Osteoblast (primary cell): ENCODE data around the gene OR2S2. TPM values are rescaled to one million over a fixed set of nuclear protein-coding genes. Genes with fewer than 3 reads are reported as not detected.

ENCODE experiments used
- DNase-seq: peaks from one replicate; pipeline ENCODE4 v3.0.0; 2011; ENCODE audit warnings: low spot score, mixed read lengths; ENCODE audit not compliant: insufficient read length; ENCODE audit errors: missing footprints
- H2AFZ ChIP-seq: 2 replicates; pipeline ENCODE4 v1.6.0; 2011; ENCODE audit warnings: mild to moderate bottlenecking, low read length
- H3K27ac ChIP-seq: 2 replicates; pipeline ENCODE4 v1.5.1; 2011; ENCODE audit warnings: mild to moderate bottlenecking, low read depth, low read length, moderate library complexity
- H3K27me3 ChIP-seq: 2 replicates; pipeline ENCODE4 v1.6.0; 2012; ENCODE audit warnings: mild to moderate bottlenecking, control low read depth, inconsistent platforms, low read length, moderate library complexity; ENCODE audit not compliant: insufficient read depth
- H3K36me3 ChIP-seq: 2 replicates; pipeline ENCODE4 v1.5.1; 2011; ENCODE audit warnings: mild to moderate bottlenecking, low read length, control low read depth, moderate library complexity; ENCODE audit not compliant: insufficient read depth
- H3K4me1 ChIP-seq: 2 replicates; pipeline ENCODE4 v1.5.1; 2011; ENCODE audit warnings: mild to moderate bottlenecking, low read length, control low read depth, moderate library complexity; ENCODE audit not compliant: insufficient read depth
- H3K4me2 ChIP-seq: 2 replicates; pipeline ENCODE4 v1.6.0; 2011; ENCODE audit warnings: mild to moderate bottlenecking, low read length; ENCODE audit not compliant: insufficient read depth
- H3K4me3 ChIP-seq: fragments of 200-600 bp; sonication (generic); 3 replicates; pipeline ENCODE4 v1.5.1; 2012; ENCODE audit warnings: mild to moderate bottlenecking, low read length, inconsistent platforms; ENCODE audit not compliant: insufficient read depth
- H3K79me2 ChIP-seq: 2 replicates; pipeline ENCODE4 v1.6.0; 2012; ENCODE audit warnings: mild to moderate bottlenecking, low read length, control low read depth, inconsistent platforms; ENCODE audit not compliant: insufficient read depth
- H3K9me3 ChIP-seq: 2 replicates; pipeline ENCODE4 v1.5.1; 2011; ENCODE audit warnings: low read depth, low read length, control low read depth
- H4K20me1 ChIP-seq: 2 replicates; pipeline ENCODE4 v1.6.0; 2012; ENCODE audit warnings: mild to moderate bottlenecking, low read length, control low read depth; ENCODE audit not compliant: insufficient read depth
- CTCF ChIP-seq: IDR thresholded peaks from 2 replicates; pipeline ENCODE4 v1.5.1; 2011; ENCODE audit warnings: mild to moderate bottlenecking, low read depth, low read length, moderate library complexity; ENCODE audit errors: extremely low read depth
- total RNA-seq: library from RNA; depleted of rRNA; stranded (reverse); fragments of >200 nt; gene quantifications from 2 replicates; pipeline ENCODE4 v1.2.3, GENCODE V29; 2012

Gene OR2S2
- total RNA-seq, 1 donor: under 0.01 TPM

GRCh38 chr9:35974800-35975199, 16.8 kb upstream of the OR2S2 start:
- H3K9me3 ChIP-seq: no peaks in the 10 kb centered on the region
- no peak overlapping the region for H3K27ac ChIP-seq
- no peaks in the 10 kb centered on the region for H4K20me1 ChIP-seq
- H3K27me3 ChIP-seq: peaks cover 8% of the 10 kb centered on the region
- no peak for DNase-seq
- H3K4me2 ChIP-seq: no peak overlapping the region
- no peaks in the 10 kb centered on the region for H3K36me3 ChIP-seq
- H3K4me3 ChIP-seq: no peak overlapping the region
- no peak overlapping the region for H2AFZ ChIP-seq
- no peak for TF ChIP-seq CTCF
- H3K4me1 ChIP-seq: no peaks in the 10 kb centered on the region
- H3K79me2 ChIP-seq: no peaks in the 10 kb centered on the region

DNA sequence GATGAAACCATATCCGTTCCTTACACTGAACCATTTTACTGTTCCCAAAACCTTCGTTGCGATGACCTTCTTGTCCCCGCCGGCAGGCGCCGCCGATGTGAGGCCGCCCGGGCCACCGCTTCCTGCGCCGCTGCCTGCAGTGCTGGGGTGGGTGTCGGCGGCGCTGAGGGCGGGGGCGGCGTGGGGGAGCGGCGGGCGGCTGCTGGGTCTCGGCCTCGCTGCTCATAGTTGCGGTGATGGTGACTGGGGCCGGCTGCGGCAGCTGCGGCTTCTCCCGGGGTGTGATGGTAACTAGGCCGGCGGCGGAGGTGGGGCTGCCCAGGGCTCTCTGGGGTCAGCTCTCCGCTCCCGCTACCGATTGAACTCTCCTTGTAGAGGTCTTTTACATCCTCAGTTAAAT, 14.1 kb upstream of the OR2S2 start:
- no peak overlapping the region for H3K27ac ChIP-seq
- H4K20me1 ChIP-seq: no peaks in the 10 kb centered on the region
- no peak overlapping the region for H3K4me2 ChIP-seq
- H3K27me3 ChIP-seq: no peaks in the 10 kb centered on the region
- no peaks in the 10 kb centered on the region for H3K79me2 ChIP-seq
- H2AFZ ChIP-seq: no peak overlapping the region
- H3K36me3 ChIP-seq: no peaks in the 10 kb centered on the region
- TF ChIP-seq CTCF: no peak
- H3K4me3 ChIP-seq: peak overlapping the region; percentile 23
- DNase-seq: peak; percentile 73
- H3K4me1 ChIP-seq: no peaks in the 10 kb centered on the region
- no peaks in the 10 kb centered on the region for H3K9me3 ChIP-seq

DNA sequence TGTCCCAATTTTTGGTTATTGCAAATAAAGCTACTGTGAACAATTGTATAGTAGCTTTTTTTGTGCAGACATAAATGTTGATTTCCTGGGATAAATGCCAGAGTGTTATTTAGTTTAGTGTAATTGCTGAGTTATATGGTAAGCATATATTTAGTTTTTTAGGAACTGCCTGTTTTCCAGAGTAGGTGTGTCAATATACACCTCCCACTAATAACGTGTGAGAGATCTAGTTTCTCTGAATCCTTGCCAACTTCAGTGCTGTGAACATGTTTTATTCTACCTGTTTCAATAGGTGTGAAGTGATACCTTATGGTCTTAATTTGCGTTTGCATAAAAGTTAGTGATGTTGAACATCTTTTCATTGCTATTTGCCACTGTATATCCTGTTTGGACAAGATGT, 9.1 kb upstream of the OR2S2 start:
- no peaks in the 10 kb centered on the region for H4K20me1 ChIP-seq
- no peaks in the 10 kb centered on the region for H3K79me2 ChIP-seq
- TF ChIP-seq CTCF: no peak
- H3K27ac ChIP-seq: no peak overlapping the region
- H3K4me3 ChIP-seq: no peak overlapping the region
- no peak overlapping the region for H2AFZ ChIP-seq
- peaks cover 8% of the 10 kb centered on the region for H3K4me1 ChIP-seq
- H3K27me3 ChIP-seq: no peaks in the 10 kb centered on the region
- no peak for DNase-seq
- no peak overlapping the region for H3K4me2 ChIP-seq
- no peaks in the 10 kb centered on the region for H3K9me3 ChIP-seq
- H3K36me3 ChIP-seq: no peaks in the 10 kb centered on the region

- TF ChIP-seq CTCF: no peak
- H3K4me2 ChIP-seq: no peak overlapping the region
- H2AFZ ChIP-seq: no peak overlapping the region
- no peaks in the 10 kb centered on the region for H3K9me3 ChIP-seq
- H3K36me3 ChIP-seq: no peaks in the 10 kb centered on the region
- no peaks in the 10 kb centered on the region for H4K20me1 ChIP-seq
- no peak overlapping the region for H3K27ac ChIP-seq
- H3K27me3 ChIP-seq: no peaks in the 10 kb centered on the region
- no peaks in the 10 kb centered on the region for H3K79me2 ChIP-seq
- H3K4me1 ChIP-seq: peaks cover 8% of the 10 kb centered on the region
- H3K4me3 ChIP-seq: no peak overlapping the region
- no peak for DNase-seq
These were observed 8.5 kb upstream of the OR2S2 start for GRCh38 chr9:35966433-35966832.
